ENCODE measurements around the gene BEST1.

DNA sequence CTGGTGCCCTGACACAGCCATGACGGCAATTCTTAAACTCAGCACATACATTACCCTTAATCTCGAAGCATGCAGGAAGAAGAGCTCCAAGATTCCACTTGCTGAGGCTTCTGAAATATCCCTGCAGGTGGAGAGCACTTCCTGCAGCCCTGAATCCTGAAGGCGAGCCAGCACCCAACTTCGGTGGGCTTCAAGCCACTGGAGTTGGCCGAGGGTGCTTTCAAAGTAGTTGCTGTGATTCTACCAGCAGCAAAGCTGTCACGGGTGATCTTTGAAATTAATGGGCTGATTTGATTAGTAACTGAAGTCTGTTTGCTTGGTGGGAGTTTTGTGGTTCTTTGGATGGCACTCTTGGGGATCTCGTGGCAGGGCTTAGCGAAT, 26.3 kb downstream of the BEST1 start:
- TF ChIP-seq, protein P1, sequence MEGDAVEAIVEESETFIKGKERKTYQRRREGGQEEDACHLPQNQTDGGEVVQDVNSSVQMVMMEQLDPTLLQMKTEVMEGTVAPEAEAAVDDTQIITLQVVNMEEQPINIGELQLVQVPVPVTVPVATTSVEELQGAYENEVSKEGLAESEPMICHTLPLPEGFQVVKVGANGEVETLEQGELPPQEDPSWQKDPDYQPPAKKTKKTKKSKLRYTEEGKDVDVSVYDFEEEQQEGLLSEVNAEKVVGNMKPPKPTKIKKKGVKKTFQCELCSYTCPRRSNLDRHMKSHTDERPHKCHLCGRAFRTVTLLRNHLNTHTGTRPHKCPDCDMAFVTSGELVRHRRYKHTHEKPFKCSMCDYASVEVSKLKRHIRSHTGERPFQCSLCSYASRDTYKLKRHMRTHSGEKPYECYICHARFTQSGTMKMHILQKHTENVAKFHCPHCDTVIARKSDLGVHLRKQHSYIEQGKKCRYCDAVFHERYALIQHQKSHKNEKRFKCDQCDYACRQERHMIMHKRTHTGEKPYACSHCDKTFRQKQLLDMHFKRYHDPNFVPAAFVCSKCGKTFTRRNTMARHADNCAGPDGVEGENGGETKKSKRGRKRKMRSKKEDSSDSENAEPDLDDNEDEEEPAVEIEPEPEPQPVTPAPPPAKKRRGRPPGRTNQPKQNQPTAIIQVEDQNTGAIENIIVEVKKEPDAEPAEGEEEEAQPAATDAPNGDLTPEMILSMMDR (CRISPR knock-in tag; IDR thresholded peaks at IDR 0.05): no peak
- TF ChIP-seq SMAD1 (CRISPR knock-in tag; IDR thresholded peaks at IDR 0.05; ENCODE audit: borderline replicate concordance, low read depth): no peak
- no peak for TF ChIP-seq ZKSCAN1 (IDR thresholded peaks at IDR 0.05; ENCODE audit: low read length)
- TF ChIP-seq HHEX (CRISPR knock-in tag; IDR thresholded peaks at IDR 0.05): no peak
- TF ChIP-seq, protein P2, sequence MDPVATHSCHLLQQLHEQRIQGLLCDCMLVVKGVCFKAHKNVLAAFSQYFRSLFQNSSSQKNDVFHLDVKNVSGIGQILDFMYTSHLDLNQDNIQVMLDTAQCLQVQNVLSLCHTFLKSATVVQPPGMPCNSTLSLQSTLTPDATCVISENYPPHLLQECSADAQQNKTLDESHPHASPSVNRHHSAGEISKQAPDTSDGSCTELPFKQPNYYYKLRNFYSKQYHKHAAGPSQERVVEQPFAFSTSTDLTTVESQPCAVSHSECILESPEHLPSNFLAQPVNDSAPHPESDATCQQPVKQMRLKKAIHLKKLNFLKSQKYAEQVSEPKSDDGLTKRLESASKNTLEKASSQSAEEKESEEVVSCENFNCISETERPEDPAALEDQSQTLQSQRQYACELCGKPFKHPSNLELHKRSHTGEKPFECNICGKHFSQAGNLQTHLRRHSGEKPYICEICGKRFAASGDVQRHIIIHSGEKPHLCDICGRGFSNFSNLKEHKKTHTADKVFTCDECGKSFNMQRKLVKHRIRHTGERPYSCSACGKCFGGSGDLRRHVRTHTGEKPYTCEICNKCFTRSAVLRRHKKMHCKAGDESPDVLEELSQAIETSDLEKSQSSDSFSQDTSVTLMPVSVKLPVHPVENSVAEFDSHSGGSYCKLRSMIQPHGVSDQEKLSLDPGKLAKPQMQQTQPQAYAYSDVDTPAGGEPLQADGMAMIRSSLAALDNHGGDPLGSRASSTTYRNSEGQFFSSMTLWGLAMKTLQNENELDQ (CRISPR knock-in tag; IDR thresholded peaks at IDR 0.05; ENCODE audit: borderline replicate concordance): no peak
- no peak for TF ChIP-seq POLR2AphosphoS5 (IDR thresholded peaks at IDR 0.05; ENCODE audit: low read depth, low read length)
